Neural progenitor cell (in vitro differentiated cells): ENCODE results near the gene DNAJC13.

Experiments used
- CTCF ChIP-seq: fragments of 200-600 bp; sonication (generic); IDR thresholded peaks from 2 replicates; pipeline ENCODE4 v1.5.1; 2017; ENCODE audit warnings: antibody characterized with exemption, mild to moderate bottlenecking
- EZH2 ChIP-seq: fragments of 200-600 bp; sonication (generic); IDR thresholded peaks from 2 replicates; pipeline ENCODE4 v1.6.1; 2017; ENCODE audit warnings: antibody characterized with exemption, mild to moderate bottlenecking, moderate library complexity
- EZH2phosphoT487 ChIP-seq: fragments of 200-600 bp; sonication (generic); IDR thresholded peaks from 2 replicates; pipeline ENCODE4 v1.6.1; 2017; ENCODE audit warnings: antibody characterized with exemption

- TF ChIP-seq EZH2 (no peak), CTCF (no peak), EZH2phosphoT487 (no peak)
These were observed 125.9 kb downstream of the DNAJC13 start for GRCh38 chr3:132543011-132543739.
